ENCODE results near the gene CCDC178. TPM values are rescaled to one million over a fixed set of nuclear protein-coding genes. Genes with fewer than 3 reads are reported as not detected.
A peak's percentile ranks its signal among the peaks of the same experiment; 100 is the strongest.

CCDC178 gene
- polyA plus RNA-seq, 5 donors: 1.1 to 2.9 (median 2.0) TPM

- no peak for DNase-seq
These were observed 307.9 kb downstream of the CCDC178 start for GRCh38 chr18:33132657-33133056.

GRCh38 chr18:33128581-33128980, 311.9 kb downstream of the CCDC178 start:
- DNase-seq: no peak

- DNase-seq: no peak
These were observed 316.5 kb downstream of the CCDC178 start for GRCh38 chr18:33123862-33124518.

GRCh38 chr18:33116376-33116775, 324.1 kb downstream of the CCDC178 start:
- peak; percentile 5 to 23 for DNase-seq

- no peak for DNase-seq
These were observed 324.6 kb downstream of the CCDC178 start for GRCh38 chr18:33115917-33116316.

- no peak for DNase-seq
These were observed 325.0 kb downstream of the CCDC178 start for GRCh38 chr18:33115476-33115875.

- no peak for DNase-seq
These were observed 325.8 kb downstream of the CCDC178 start for GRCh38 chr18:33114749-33115148.

- DNase-seq: no peak
These were observed 327.1 kb downstream of the CCDC178 start for GRCh38 chr18:33113416-33113815.

GRCh38 chr18:33107511-33107910, 333.0 kb downstream of the CCDC178 start:
- DNase-seq: no peak

- DNase-seq: no peak
These were observed 339.2 kb downstream of the CCDC178 start for GRCh38 chr18:33101316-33101715.

GRCh38 chr18:33099626-33100025, 340.9 kb downstream of the CCDC178 start:
- no peak for DNase-seq

GRCh38 chr18:33097126-33097525, 343.4 kb downstream of the CCDC178 start:
- DNase-seq: no peak

GRCh38 chr18:33090461-33090860, 350.1 kb downstream of the CCDC178 start:
- no peak for DNase-seq

- no peak for DNase-seq
These were observed 363.9 kb downstream of the CCDC178 start for GRCh38 chr18:33076601-33077000.

- DNase-seq: no peak
These were observed 366.4 kb downstream of the CCDC178 start for GRCh38 chr18:33074125-33074524.

GRCh38 chr18:33062834-33063364, 377.6 kb downstream of the CCDC178 start:
- no peak for DNase-seq

- no peak for DNase-seq
These were observed 387.6 kb downstream of the CCDC178 start for GRCh38 chr18:33052886-33053285.

- peak; percentile 9 to 26 for DNase-seq
These were observed 389.1 kb downstream of the CCDC178 start for GRCh38 chr18:33051407-33051806.

GRCh38 chr18:33040213-33040612, 400.3 kb downstream of the CCDC178 start:
- no peak for DNase-seq

- no peak for DNase-seq
These were observed 405.6 kb downstream of the CCDC178 start for GRCh38 chr18:33034945-33035344.

GRCh38 chr18:33034212-33034611, 406.3 kb downstream of the CCDC178 start:
- DNase-seq: no peak

GRCh38 chr18:33022370-33022769, 418.2 kb downstream of the CCDC178 start:
- no peak for DNase-seq

- no peak for DNase-seq
These were observed 419.6 kb downstream of the CCDC178 start for GRCh38 chr18:33020877-33021276.
